H9 (cell line): ENCODE results near the gene ZNF792. TPM values are rescaled to one million over a fixed set of nuclear protein-coding genes. Genes with fewer than 3 reads are reported as not detected.

Experiments
- DNase-seq: peaks from one replicate; pipeline ENCODE4 v3.0.0-alpha.2; 2017
- H2AFZ ChIP-seq: one replicate; pipeline ENCODE4 v1.6.1; 2013; ENCODE audit warnings: mild to moderate bottlenecking, low read length, control low read depth, moderate library complexity
- H2AK5ac ChIP-seq: 2 replicates; pipeline ENCODE4 v1.6.1; 2013; ENCODE audit warnings: low read length, control low read depth, mixed read lengths; ENCODE audit not compliant: insufficient read length
- H2BK120ac ChIP-seq: one replicate; pipeline ENCODE4 v1.6.1; 2013; ENCODE audit warnings: low read depth, mild to moderate bottlenecking, low read length, control low read depth, inconsistent platforms; ENCODE audit not compliant: poor library complexity, severe bottlenecking
- H2BK12ac ChIP-seq: 2 replicates; pipeline ENCODE4 v1.6.1; 2013; ENCODE audit warnings: low read length, control low read depth, mixed read lengths, low read depth; ENCODE audit not compliant: insufficient read length
- H2BK15ac ChIP-seq: 2 replicates; pipeline ENCODE4 v1.6.1; 2013; ENCODE audit warnings: low read depth, low read length, control low read depth
- H2BK20ac ChIP-seq: one replicate; pipeline ENCODE4 v1.6.1; 2013; ENCODE audit warnings: low read depth, mild to moderate bottlenecking, low read length, control low read depth, inconsistent platforms; ENCODE audit not compliant: poor library complexity, severe bottlenecking
- H2BK5ac ChIP-seq: 2 replicates; pipeline ENCODE4 v1.6.1; 2013; ENCODE audit warnings: low read length, control low read depth, mixed read lengths; ENCODE audit not compliant: insufficient read length
- H3K14ac ChIP-seq: 2 replicates; pipeline ENCODE4 v1.6.1; 2013; ENCODE audit warnings: low read length, control low read depth; ENCODE audit not compliant: insufficient read depth
- H3K18ac ChIP-seq: 2 replicates; pipeline ENCODE4 v1.6.1; 2013; ENCODE audit warnings: low read depth, mild to moderate bottlenecking, mixed read lengths, low read length, control low read depth; ENCODE audit not compliant: insufficient read length
- H3K23ac ChIP-seq: 2 replicates; pipeline ENCODE4 v1.6.1; 2013; ENCODE audit warnings: low read length, control low read depth, mixed read lengths, low read depth; ENCODE audit not compliant: insufficient read length
- H3K23me2 ChIP-seq: 2 replicates; pipeline ENCODE4 v1.6.1; 2013; ENCODE audit warnings: low read depth, mild to moderate bottlenecking, mixed read lengths, low read length, control low read depth; ENCODE audit not compliant: insufficient read length, poor library complexity, severe bottlenecking
- H3K27ac ChIP-seq: 2 replicates; pipeline ENCODE4 v1.5.1; 2013; ENCODE audit warnings: low read length, control low read depth, mixed read lengths, low read depth; ENCODE audit not compliant: insufficient read length
- H3K27me3 ChIP-seq: 2 replicates; pipeline ENCODE4 v1.6.1; 2013; ENCODE audit warnings: low read length, control low read depth, inconsistent platforms; ENCODE audit not compliant: insufficient read depth
- H3K4ac ChIP-seq: 2 replicates; pipeline ENCODE4 v1.6.1; 2013; ENCODE audit warnings: low read depth, mild to moderate bottlenecking, control low read depth, inconsistent platforms, low read length, moderate library complexity
- H3K4me1 ChIP-seq: 2 replicates; pipeline ENCODE4 v1.6.1; 2013; ENCODE audit warnings: low read length, control low read depth, inconsistent platforms; ENCODE audit not compliant: insufficient read depth
- H3K4me2 ChIP-seq: 2 replicates; pipeline ENCODE4 v1.6.1; 2013; ENCODE audit warnings: low read length, control low read depth, mixed read lengths; ENCODE audit not compliant: insufficient read length, insufficient read depth
- H3K56ac ChIP-seq: 2 replicates; pipeline ENCODE4 v1.6.1; 2013; ENCODE audit warnings: low read depth, mild to moderate bottlenecking, mixed read lengths, low read length, control low read depth; ENCODE audit not compliant: insufficient read length
- H3K79me1 ChIP-seq: 2 replicates; pipeline ENCODE4 v1.6.1; 2013; ENCODE audit warnings: low read depth, mild to moderate bottlenecking, moderate library complexity, low read length, control low read depth, inconsistent platforms; ENCODE audit not compliant: insufficient read depth, poor library complexity, severe bottlenecking
- H3K79me2 ChIP-seq: 2 replicates; pipeline ENCODE4 v1.6.1; 2013; ENCODE audit warnings: low read length, control low read depth, inconsistent platforms; ENCODE audit not compliant: insufficient read depth
- H3K9ac ChIP-seq: 2 replicates; pipeline ENCODE4 v1.6.1; 2013; ENCODE audit warnings: low read length, control low read depth, mixed read lengths; ENCODE audit not compliant: insufficient read length; ENCODE audit errors: extremely low read depth
- H3K9me3 ChIP-seq: one replicate; pipeline ENCODE4 v1.6.1; 2013; ENCODE audit warnings: low read depth, low read length, inconsistent platforms; ENCODE audit not compliant: control insufficient read depth
- H3T11ph ChIP-seq: one replicate; pipeline ENCODE4 v1.6.1; 2013; ENCODE audit warnings: mild to moderate bottlenecking, low read length, control low read depth, inconsistent platforms
- H4K20me1 ChIP-seq: one replicate; pipeline ENCODE4 v1.6.1; 2013; ENCODE audit not compliant: control insufficient read depth, insufficient read length, insufficient read depth
- H4K5ac ChIP-seq: 2 replicates; pipeline ENCODE4 v1.6.1; 2013; ENCODE audit warnings: low read depth, mild to moderate bottlenecking, mixed read lengths, low read length, control low read depth; ENCODE audit not compliant: insufficient read length
- H4K8ac ChIP-seq: replicated peaks from 2 replicates; pipeline ENCODE4 v1.6.1; 2013; ENCODE audit warnings: low read length, control low read depth, mixed read lengths, low read depth; ENCODE audit not compliant: insufficient read length
- H4K91ac ChIP-seq: 2 replicates; pipeline ENCODE4 v1.6.1; 2013; ENCODE audit warnings: low read depth, mild to moderate bottlenecking, moderate library complexity, mixed read lengths, low read length, control low read depth; ENCODE audit not compliant: insufficient read length
- H3K27ac Mint-ChIP-seq, 3 experiments: 2 replicates in 2 of 3; 3 replicates in 1 of 3; pipeline ENCODE4 v1.8.0; 2020 to 2021; ENCODE audit warnings: mixed read lengths in 3 of 3, mild to moderate bottlenecking in 1 of 3, moderate library complexity in 1 of 3
- H3K27me3 Mint-ChIP-seq: 2 replicates; pipeline ENCODE4 v1.8.0; 2021; ENCODE audit warnings: low read depth, mild to moderate bottlenecking, moderate library complexity, mixed read lengths
- H3K36me3 Mint-ChIP-seq, 3 experiments: 2 replicates in 2 of 3; 3 replicates in 1 of 3; pipeline ENCODE4 v1.8.0; 2020 to 2021; ENCODE audit warnings: low read depth in 3 of 3, mixed read lengths in 3 of 3; ENCODE audit not compliant: insufficient read depth in 1 of 3
- H3K4me1 Mint-ChIP-seq, 2 experiments: 2 replicates each; pipeline ENCODE4 v1.8.0; 2020; ENCODE audit warnings: mixed read lengths in 2 of 2
- H3K4me3 Mint-ChIP-seq, 2 experiments: 2 replicates in 1 of 2; 3 replicates in 1 of 2; pipeline ENCODE4 v1.8.0; 2020 to 2021; ENCODE audit warnings: mild to moderate bottlenecking in 2 of 2, mixed read lengths in 2 of 2, moderate library complexity in 1 of 2
- H3K9me3 Mint-ChIP-seq, 2 experiments: 2 replicates in 1 of 2; 3 replicates in 1 of 2; pipeline ENCODE4 v1.8.0; 2020; ENCODE audit warnings: mild to moderate bottlenecking in 2 of 2, mixed read lengths in 2 of 2, moderate library complexity in 1 of 2
- CTCF ChIP-seq: fragments of 200-600 bp; sonication (generic); conservative IDR thresholded peaks from 3 replicates; pipeline ENCODE4 v1.8.0; 2021; ENCODE audit warnings: antibody characterized with exemption, mild to moderate bottlenecking
- total RNA-seq: library from RNA; stranded (reverse); gene quantifications from 2 replicates; pipeline ENCODE4 v1.2.1, GENCODE V29; 2021

The ZNF792 gene
- total RNA-seq, 1 experiment from 2014 or later, result 8.3 TPM

DNA sequence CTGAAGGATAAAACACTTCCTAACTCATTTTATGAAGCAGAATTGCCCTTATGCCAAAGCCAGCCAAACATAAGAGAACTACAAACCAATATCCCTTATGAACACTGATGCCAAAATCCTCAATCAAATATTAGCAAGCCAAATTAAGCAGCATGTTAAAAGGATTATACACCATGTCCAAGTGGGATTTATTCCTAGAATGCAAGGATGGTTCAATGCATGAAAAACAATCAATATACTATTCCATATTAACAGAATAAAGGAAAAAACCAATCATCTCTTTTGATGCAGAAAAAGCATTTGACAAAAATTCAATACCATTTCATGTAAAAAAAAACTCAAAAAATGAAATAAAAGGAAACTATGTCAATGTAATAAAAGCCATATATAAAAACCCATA lies 10.9 kb downstream of the ZNF792 start:
- no peaks in the 10 kb centered on the region for H3K23me2 ChIP-seq
- Mint-ChIP-seq H3K4me3 (no peak overlapping the region), H3K36me3 (peaks cover 30 to 49% (median 43%) of the 10 kb centered on the region in 3 experiments), H3K27ac (no peak overlapping the region), H3K27me3 (no peaks in the 10 kb centered on the region), H3K4me1 (no peaks in the 10 kb centered on the region), H3K9me3 (peaks cover 59 to 72% of the 10 kb centered on the region in 2 experiments)
- H3K9me3 ChIP-seq, result peaks cover 21% of the 10 kb centered on the region
- H3K14ac ChIP-seq, result no peak overlapping the region
- H2BK12ac ChIP-seq, result no peak overlapping the region
- H2BK15ac ChIP-seq, result no peak overlapping the region
- H2BK120ac ChIP-seq, result no peak overlapping the region
- H3K27me3 ChIP-seq, result no peaks in the 10 kb centered on the region
- no peak overlapping the region for H3K23ac ChIP-seq
- H2AFZ ChIP-seq, result no peak overlapping the region
- no peak overlapping the region for H2BK5ac ChIP-seq
- no peak overlapping the region for H4K91ac ChIP-seq
- no peak for DNase-seq
- H3K56ac ChIP-seq, result no peak overlapping the region
- H2BK20ac ChIP-seq, result no peak overlapping the region
- H3T11ph ChIP-seq, result no peak overlapping the region
- H3K4me2 ChIP-seq, result no peak overlapping the region
- no peaks in the 10 kb centered on the region for H3K79me2 ChIP-seq
- H4K8ac ChIP-seq, result no peak overlapping the region
- TF ChIP-seq CTCF, result no peak
- no peaks in the 10 kb centered on the region for H4K20me1 ChIP-seq
- no peaks in the 10 kb centered on the region for H3K4me1 ChIP-seq
- no peak overlapping the region for H4K5ac ChIP-seq
- no peak overlapping the region for H2AK5ac ChIP-seq
- no peak overlapping the region for H3K27ac ChIP-seq
- no peaks in the 10 kb centered on the region for H3K79me1 ChIP-seq
- no peak overlapping the region for H3K9ac ChIP-seq
- no peak overlapping the region for H3K18ac ChIP-seq
- no peak overlapping the region for H3K4ac ChIP-seq
